ENCODE data around the gene MCUR1.

DNA sequence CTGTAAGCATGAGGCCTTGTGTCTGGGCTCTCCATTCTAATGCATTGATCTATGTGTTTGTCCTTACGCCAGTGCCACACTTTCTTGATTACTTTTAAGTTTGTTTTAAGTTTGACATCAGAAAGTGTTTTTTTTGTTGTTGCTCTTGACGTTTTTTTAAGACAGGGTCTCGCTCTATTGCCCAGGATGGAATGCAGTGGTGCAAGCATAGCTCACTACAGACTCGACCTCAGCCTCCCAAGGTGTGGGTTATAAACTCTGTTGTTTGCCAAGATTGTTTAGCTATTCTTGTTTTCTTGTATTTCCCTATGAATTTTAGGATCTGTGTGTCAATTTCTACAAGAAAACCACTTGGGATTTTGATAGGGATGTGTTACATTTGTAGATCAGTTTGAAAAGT is 5.6 kb downstream of the MCUR1 start:
- TF ChIP-seq CTCF (IDR thresholded peaks at IDR 0.05) (no peak), POLR2A (IDR thresholded peaks at IDR 0.05) (no peak), EP300 (IDR thresholded peaks at IDR 0.05) (no peak), POLR2AphosphoS5 (IDR thresholded peaks at IDR 0.05) (no peak)
